Stimulated activated CD8-positive, alpha-beta memory T cell treated with anti-CD3 and anti-CD28 coated beads, Interleukin-4, amount 100 ng/mL, for 48 hours (primary cell): ENCODE results near the gene KLRF1.

Experiments
- DNase-seq: peaks from one replicate; pipeline ENCODE4 v3.0.0-alpha.2; 2020

The KLRF1 gene

DNA sequence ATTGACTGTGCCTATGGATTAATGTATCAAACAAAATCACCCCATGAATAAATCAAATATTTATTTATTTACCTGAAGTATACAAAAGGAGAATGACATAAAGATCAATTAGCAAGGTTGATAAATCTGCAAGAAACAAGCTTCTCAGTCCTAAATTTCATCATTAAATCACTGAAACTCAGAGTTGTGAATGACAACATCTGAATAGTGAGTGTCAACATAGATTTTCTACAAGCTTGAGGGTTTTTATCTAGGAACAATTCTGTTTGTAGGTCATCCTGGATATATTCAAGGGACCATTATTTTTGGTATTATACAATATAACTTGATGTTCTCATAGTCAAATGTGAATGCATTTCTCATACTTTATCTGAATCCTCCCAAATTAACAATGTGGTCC is 17.4 kb upstream of the KLRF1 start:
- no peak for DNase-seq

- no peak for DNase-seq
Observed at GRCh38 chr12:9810671-9811070, 16.6 kb upstream of the KLRF1 start.

- no peak for DNase-seq
Observed at GRCh38 chr12:9811621-9812020, 15.7 kb upstream of the KLRF1 start.

GRCh38 chr12:9813821-9814798 is 13.2 kb upstream of the KLRF1 start:
- peak; percentile 96 for DNase-seq

DNA sequence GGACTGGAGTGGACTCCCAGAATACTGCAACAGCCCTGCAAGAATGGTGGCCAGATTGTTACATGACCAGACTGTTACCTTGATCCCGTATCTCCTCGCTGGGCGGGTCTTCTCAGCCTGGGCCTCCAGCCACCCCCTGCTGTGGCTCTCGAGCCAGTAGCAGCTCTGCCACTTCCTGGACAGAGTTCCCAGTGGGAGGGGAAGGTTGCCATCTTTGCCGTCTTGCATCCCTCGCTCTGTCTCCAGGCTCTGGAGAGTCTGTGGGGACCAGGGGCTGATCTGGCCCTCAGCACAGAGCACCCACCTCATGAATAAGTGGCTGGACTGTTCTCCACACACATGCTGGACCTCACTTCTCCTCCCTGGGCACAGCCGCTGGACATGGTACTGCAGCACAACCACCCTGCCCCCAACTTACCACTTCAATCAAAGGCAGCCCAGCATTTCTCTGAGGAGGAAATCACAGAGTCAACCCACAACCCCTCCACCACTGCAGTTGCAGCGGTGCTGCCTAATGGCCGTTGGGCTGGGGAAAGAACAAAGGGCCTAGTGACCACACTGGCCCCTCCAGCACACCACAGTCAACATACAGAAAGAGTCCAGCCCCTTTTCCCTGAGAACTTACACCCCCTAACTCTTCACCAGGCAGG is 6.9 kb upstream of the KLRF1 start:
- no peak for DNase-seq

DNA sequence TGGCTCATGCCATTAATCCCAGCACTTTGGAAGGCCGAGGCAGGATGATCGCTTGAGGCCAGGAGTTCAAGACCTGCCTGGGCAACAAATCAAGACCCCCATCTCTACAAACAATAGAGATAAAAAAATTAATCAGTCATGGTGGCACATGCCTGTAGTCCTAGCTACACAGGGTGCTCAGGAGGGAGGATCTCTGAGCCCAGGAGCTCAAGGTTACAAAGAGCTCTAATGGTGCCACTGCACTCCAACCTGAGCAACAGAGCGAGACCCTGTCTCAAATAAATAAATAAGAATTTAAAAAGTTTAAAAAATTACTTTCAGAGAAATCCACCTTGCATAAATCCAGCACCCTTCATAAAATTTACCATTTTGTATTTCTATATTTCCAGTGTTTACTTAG is 2.2 kb downstream of the KLRF1 start:
- no peak for DNase-seq

DNA sequence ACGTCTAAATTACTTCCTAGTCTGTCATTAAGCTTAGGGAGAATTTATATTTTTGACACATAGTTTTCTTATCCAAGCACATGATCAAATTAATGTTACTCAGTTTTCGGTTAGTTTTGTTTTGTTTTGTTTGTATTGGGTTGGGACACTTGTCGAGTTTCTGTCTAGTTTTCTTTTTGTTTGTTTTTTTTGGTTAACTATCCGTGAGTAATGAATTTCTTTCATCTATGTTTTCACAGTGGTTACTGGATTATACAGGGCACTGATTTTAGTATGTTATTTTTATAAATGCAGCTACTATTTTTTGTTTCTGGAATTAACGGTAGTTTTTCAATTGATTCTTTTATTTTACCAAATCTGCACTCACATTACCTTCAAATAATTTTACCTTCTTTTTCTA is 2.7 kb downstream of the KLRF1 start:
- DNase-seq, result no peak

DNA sequence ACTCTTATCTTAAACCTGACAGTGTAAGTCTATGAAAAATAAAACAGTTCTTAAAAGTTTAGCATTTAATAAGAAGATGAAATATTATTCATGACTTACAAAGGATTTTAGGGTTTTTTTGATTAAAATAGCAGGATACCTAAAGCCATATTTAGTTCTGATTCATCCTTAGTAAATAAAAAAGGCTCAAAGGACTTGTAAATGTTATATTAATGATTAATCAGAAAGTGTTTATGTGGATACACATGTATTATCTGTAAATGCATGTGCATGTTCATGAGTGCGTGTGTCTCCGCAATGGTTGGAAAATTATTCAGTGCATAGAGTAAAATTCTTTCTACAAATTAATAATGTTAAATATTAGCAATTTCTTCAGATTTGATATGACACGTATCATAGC is 4.4 kb downstream of the KLRF1 start:
- DNase-seq, result no peak

- DNase-seq, result no peak
Observed at GRCh38 chr12:9843407-9843806, 16.1 kb downstream of the KLRF1 start.

DNA sequence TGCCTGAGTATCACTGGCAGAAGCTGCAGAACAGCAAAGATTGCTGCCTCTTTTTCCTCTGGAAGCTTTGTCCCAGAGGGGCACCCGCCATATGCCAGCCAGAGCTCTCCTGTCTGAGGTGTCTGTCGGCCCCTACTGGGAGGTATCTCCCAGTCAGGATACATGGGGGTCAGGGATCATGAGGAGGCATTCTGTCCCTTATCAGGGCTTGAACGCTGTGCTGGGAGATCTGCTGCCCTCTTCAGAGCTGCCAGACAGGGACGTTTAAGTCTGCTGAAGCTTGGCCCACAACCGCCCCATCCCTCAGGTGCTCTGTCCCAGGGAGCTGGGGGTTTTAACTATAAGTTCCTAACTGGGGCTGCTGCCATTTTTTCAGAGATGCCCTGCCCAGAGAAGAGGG is 21.6 kb downstream of the KLRF1 start:
- no peak for DNase-seq

DNA sequence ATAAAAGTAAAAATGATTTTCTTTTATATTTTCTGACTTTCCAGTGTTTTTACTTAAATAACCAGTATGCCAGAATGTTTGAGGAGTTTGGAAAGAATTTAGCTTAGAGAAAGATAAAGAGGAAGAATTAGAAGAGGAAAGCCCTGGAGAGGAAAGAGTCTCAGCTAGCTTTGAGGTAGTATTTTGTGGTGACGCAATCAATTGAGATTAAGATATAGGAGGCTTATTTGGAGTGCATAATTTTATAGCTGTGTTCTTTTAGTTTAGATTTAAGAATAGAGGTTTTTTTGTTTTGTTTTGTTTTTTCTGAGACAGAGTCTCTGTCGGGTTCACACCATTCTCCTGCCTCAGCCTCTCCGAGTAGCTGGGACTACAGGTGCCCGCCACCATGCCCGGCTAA is 23.8 kb downstream of the KLRF1 start:
- no peak for DNase-seq

DNA sequence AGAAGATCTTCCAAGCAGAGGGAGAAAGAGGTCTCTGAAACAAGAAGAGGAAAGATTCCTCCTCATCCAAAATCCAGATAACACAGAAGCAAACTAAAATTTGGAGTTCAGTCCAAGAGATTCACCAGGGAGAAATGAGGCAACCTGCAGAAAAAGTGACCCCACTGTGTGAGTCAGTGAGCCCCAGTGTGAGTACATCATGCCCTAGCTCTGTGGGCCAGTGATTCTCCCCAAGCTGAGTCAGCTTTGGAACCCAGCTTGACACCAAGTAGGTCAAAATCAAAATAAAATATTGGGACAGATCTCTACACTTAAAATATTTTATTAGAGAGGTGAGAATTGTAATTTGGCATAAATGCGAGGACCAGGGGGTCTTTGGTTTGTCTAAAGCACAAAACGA is 24.6 kb downstream of the KLRF1 start:
- no peak for DNase-seq

GRCh38 chr12:9856151-9856550 is 28.9 kb downstream of the KLRF1 start:
- DNase-seq, result no peak

DNA sequence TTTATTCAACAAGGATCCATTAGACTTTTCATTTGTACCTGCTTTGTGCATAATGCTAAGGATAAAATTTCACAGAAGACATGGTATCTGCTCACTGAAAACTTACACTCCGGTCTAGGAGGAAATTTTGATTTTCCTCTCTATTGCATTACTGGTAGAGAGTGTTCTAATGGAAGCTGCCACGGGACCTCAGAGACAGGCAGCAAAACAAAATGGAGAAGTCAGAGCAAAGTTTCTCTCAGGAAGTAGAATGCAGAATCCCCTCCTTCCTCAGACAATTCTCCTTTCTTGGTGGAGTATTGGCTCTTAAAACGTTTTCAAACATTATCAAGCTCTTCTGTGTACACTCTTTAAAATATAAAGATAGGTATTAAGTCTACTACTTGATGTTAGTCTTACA is 29.6 kb downstream of the KLRF1 start:
- DNase-seq, result no peak

DNA sequence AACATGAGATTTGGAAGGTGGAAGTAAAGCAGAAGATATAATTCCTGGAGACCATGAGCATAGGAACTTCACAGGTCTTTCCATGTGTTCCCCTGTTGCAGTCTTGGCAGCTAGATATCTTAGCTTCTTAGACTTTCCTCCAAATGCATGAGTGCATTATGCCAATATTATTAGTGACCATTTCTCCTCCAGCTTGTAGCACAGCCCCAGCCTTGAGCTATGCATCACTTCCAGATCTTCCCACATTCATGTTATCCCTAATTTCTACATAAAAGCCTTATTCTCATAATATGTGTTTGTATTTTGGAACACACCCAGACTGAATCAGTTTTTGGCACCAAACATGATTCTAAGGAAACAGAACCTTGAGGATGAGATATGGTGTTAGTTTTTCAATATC is 30.9 kb downstream of the KLRF1 start:
- DNase-seq, result no peak

- DNase-seq, result no peak
Observed at GRCh38 chr12:9864913-9865675, 37.8 kb downstream of the KLRF1 start.

DNA sequence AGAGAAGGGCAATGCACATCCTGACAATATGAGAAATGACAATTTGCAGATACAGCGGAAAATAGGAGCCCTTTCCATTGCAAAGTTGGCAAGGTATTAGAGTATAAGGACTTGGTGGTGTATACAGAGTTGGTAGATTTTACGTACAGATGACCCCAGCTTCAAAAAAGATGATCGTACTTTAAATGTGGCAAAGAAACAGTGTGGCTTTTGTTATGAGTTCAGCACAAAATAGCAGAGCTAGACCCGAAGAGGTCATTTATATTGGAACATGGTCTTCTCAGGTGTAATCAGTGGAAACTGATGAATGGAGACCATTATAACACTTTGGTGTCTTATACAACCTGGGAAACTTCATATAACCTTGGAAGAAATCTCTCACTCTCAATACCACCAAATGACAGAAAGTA is 39.6 kb downstream of the KLRF1 start:
- DNase-seq, result no peak

GRCh38 chr12:9867531-9867930 is 40.2 kb downstream of the KLRF1 start:
- no peak for DNase-seq

- DNase-seq, result no peak
Observed at GRCh38 chr12:9868311-9868801, 41.1 kb downstream of the KLRF1 start.

GRCh38 chr12:9868951-9869306 is 41.6 kb downstream of the KLRF1 start:
- no peak for DNase-seq

- no peak for DNase-seq
Observed at GRCh38 chr12:9869307-9870161, 42.3 kb downstream of the KLRF1 start, which contains the start of gene CLEC2B. TSS of gene CLEC2B (minus strand) at chr12:9869354.

DNA sequence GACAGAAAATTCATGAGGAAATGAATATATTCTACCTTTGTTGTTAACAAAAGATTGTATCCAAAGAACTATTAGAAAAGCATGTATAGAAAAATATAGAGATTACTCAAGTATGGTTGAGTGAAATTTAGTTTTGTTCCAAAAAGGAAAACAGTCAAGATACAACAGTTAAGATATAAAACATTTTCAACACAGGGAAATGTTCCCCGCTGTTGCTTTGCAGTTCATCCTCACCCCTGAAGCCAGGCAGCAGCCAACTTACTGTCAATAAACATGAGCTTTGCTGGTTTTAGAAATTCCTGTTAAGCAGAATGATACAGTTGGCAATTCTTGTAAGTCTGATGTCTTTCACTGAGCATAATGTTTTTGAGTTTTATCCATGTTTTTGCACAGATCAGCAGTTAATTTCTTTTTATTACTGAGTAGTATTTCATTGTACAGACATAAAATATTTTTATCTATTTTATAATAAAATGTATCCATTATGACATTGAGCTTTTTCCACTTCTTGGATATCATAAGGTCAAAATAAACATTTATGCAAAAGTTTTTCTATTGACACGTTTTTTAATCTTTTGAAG is 43.1 kb downstream of the KLRF1 start:
- DNase-seq, result no peak
